ENCODE results near the gene IL17F.

GRCh38 chr6:52217761-52218160, 26.5 kb downstream of the IL17F start:
- no peak for TF ChIP-seq EZH2 (IDR thresholded peaks at IDR 0.05; ENCODE audit: insufficient read depth, low read length)
- no peak for TF ChIP-seq CTCF (IDR thresholded peaks at IDR 0.05; ENCODE audit: insufficient read depth, low read depth, low read length)

Data from astrocyte (in vitro differentiated cells and primary cell).